GM18502 (cell line): ENCODE results near the gene EFCAB9.

ENCODE experiments used
- ATAC-seq: cut with Tn5 transposase; IDR thresholded peaks from one replicate; pipeline ENCODE4 v1.9.1; 2021; ENCODE audit warnings: mild to moderate bottlenecking; ENCODE audit not compliant: unreplicated experiment, poor library complexity

The EFCAB9 gene

GRCh38 chr5:172164769-172165212 lies 29.2 kb upstream of the EFCAB9 start:
- ATAC-seq, result no peak

GRCh38 chr5:172165465-172165864 lies 28.5 kb upstream of the EFCAB9 start:
- peak; percentile 63 for ATAC-seq

GRCh38 chr5:172166030-172166826 lies 27.7 kb upstream of the EFCAB9 start:
- ATAC-seq, result no peak

- no peak for ATAC-seq
These were observed 26.1 kb upstream of the EFCAB9 start for GRCh38 chr5:172167895-172168294.

- ATAC-seq, result no peak
These were observed 25.7 kb upstream of the EFCAB9 start for GRCh38 chr5:172168311-172168710.

GRCh38 chr5:172169216-172169615 lies 24.8 kb upstream of the EFCAB9 start:
- no peak for ATAC-seq

GRCh38 chr5:172170251-172170701 lies 23.7 kb upstream of the EFCAB9 start:
- ATAC-seq, result no peak

- no peak for ATAC-seq
These were observed 22.9 kb upstream of the EFCAB9 start for GRCh38 chr5:172171118-172171517.

- ATAC-seq, result no peak
These were observed 20.9 kb upstream of the EFCAB9 start for GRCh38 chr5:172172912-172173563.

- no peak for ATAC-seq
These were observed 20.3 kb upstream of the EFCAB9 start for GRCh38 chr5:172173564-172174153.

GRCh38 chr5:172175263-172175719 lies 18.7 kb upstream of the EFCAB9 start:
- peak; percentile 58 for ATAC-seq

- ATAC-seq, result no peak
These were observed 16.8 kb upstream of the EFCAB9 start for GRCh38 chr5:172177176-172177575.

GRCh38 chr5:172178301-172178987 lies 15.5 kb upstream of the EFCAB9 start:
- ATAC-seq, result peak; percentile 2

GRCh38 chr5:172178991-172179989 lies 14.7 kb upstream of the EFCAB9 start:
- ATAC-seq, result peak; percentile 34

- ATAC-seq, result no peak
These were observed 13.0 kb upstream of the EFCAB9 start for GRCh38 chr5:172180936-172181335.

GRCh38 chr5:172182291-172182690 lies 11.7 kb upstream of the EFCAB9 start:
- ATAC-seq, result no peak

GRCh38 chr5:172183881-172184280 lies 10.1 kb upstream of the EFCAB9 start:
- no peak for ATAC-seq

- no peak for ATAC-seq
These were observed 8.9 kb upstream of the EFCAB9 start for GRCh38 chr5:172185096-172185461.

- ATAC-seq, result no peak
These were observed 7.8 kb upstream of the EFCAB9 start for GRCh38 chr5:172186114-172186695.
